PC-9 (cell line): ENCODE data around the gene PCARE.

Source experiments
- EZH2 ChIP-seq: fragments of 200-600 bp; sonication (generic); IDR thresholded peaks from 2 replicates; pipeline ENCODE4 v1.8.0; 2017; ENCODE audit warnings: antibody characterized with exemption, low read depth
- TF ChIP-seq, protein P1 (sequence below): fragments of 200-600 bp; sonication (generic); conservative IDR thresholded peaks from 2 replicates; pipeline ENCODE4 v1.6.1; 2017; ENCODE audit warnings: mixed run types, antibody characterized with exemption, mild to moderate bottlenecking, moderate library complexity

- TF ChIP-seq, protein P1, sequence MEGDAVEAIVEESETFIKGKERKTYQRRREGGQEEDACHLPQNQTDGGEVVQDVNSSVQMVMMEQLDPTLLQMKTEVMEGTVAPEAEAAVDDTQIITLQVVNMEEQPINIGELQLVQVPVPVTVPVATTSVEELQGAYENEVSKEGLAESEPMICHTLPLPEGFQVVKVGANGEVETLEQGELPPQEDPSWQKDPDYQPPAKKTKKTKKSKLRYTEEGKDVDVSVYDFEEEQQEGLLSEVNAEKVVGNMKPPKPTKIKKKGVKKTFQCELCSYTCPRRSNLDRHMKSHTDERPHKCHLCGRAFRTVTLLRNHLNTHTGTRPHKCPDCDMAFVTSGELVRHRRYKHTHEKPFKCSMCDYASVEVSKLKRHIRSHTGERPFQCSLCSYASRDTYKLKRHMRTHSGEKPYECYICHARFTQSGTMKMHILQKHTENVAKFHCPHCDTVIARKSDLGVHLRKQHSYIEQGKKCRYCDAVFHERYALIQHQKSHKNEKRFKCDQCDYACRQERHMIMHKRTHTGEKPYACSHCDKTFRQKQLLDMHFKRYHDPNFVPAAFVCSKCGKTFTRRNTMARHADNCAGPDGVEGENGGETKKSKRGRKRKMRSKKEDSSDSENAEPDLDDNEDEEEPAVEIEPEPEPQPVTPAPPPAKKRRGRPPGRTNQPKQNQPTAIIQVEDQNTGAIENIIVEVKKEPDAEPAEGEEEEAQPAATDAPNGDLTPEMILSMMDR = no peak
- no peak for TF ChIP-seq EZH2
Measured at GRCh38 chr2:29105375-29105774, 31.1 kb upstream of the PCARE start.
